BLaER1 (cell line): ENCODE data around the gene GPER1.

Source experiments
- H3K27ac ChIP-seq: shearing (Covaris generic); formaldehyde crosslinking; 2 replicates; pipeline ENCODE4 v1.8.1; 2022
- H3K27me3 ChIP-seq: shearing (Covaris generic); formaldehyde crosslinking; 2 replicates; pipeline ENCODE4 v1.8.1; 2022
- H3K36me3 ChIP-seq: shearing (Covaris generic); formaldehyde crosslinking; 2 replicates; pipeline ENCODE4 v1.8.1; 2022
- H3K4me1 ChIP-seq: shearing (Covaris generic); formaldehyde crosslinking; 2 replicates; pipeline ENCODE4 v1.8.1; 2022
- H3K4me2 ChIP-seq: shearing (Covaris generic); formaldehyde crosslinking; 2 replicates; pipeline ENCODE4 v1.8.1; 2022
- H3K4me3 ChIP-seq: shearing (Covaris generic); formaldehyde crosslinking; 2 replicates; pipeline ENCODE4 v1.8.1; 2022
- H3K9ac ChIP-seq: shearing (Covaris generic); formaldehyde crosslinking; 2 replicates; pipeline ENCODE4 v1.8.1; 2022
- H3K9me3 ChIP-seq: shearing (Covaris generic); formaldehyde crosslinking; 2 replicates; pipeline ENCODE4 v1.8.1; 2022
- H4K20me1 ChIP-seq: shearing (Covaris generic); formaldehyde crosslinking; 2 replicates; pipeline ENCODE4 v1.8.1; 2022
- Cebpa-rat ChIP-seq: shearing (Covaris generic); IDR thresholded peaks from 2 replicates; pipeline ENCODE4 v1.8.1; 2022

The GPER1 gene

GRCh38 chr7:1058311-1058710, 29.6 kb upstream of the GPER1 start:
- peaks cover 95% of the 10 kb centered on the region for H3K4me1 ChIP-seq
- no peaks in the 10 kb centered on the region for H3K9me3 ChIP-seq
- peaks cover 16% of the 10 kb centered on the region for H3K36me3 ChIP-seq
- peaks cover 60% of the 10 kb centered on the region for H4K20me1 ChIP-seq
- H3K27me3 ChIP-seq, result no peaks in the 10 kb centered on the region
- TF ChIP-seq Cebpa-rat, result no peak
- H3K27ac ChIP-seq, result peak overlapping the region; percentile 94
- peak overlapping the region; percentile 57; the same call in 1 of the 2 replicates for H3K9ac ChIP-seq
- peak overlapping the region; percentile 100 for H3K4me2 ChIP-seq
- peak overlapping the region; percentile 26; the same call in 1 of the 2 replicates for H3K4me3 ChIP-seq

DNA sequence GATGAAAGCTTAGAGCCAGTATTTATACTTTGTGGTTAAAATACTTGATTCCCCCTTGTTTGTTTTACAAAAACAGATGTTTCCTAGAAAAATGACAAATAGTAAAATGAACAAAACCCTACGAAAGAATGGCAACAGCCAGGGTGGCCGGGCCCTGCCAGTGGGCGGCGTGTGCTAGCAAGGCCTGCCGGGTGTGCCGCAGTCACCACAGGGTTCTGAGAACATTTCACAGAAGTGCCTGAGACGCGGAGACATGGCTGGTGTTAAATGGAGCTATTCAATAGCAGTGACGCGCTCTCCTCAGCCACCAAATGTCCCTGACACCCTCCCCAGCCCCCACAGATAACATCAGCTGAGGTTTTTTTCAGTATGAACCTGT, 29.1 kb upstream of the GPER1 start:
- Histone ChIP-seq H4K20me1 (peaks cover 65% of the 10 kb centered on the region), H3K27ac (peak overlapping the region; percentile 94), H3K4me1 (peaks cover 95% of the 10 kb centered on the region), H3K27me3 (no peaks in the 10 kb centered on the region), H3K4me2 (peak overlapping the region; percentile 100), H3K4me3 (no peak overlapping the region), H3K36me3 (peaks cover 16% of the 10 kb centered on the region), H3K9ac (0 out of 2 replicates have a peak overlapping the region, but pooled peaks have one; percentile 57), H3K9me3 (no peaks in the 10 kb centered on the region)
- no peak for TF ChIP-seq Cebpa-rat

DNA sequence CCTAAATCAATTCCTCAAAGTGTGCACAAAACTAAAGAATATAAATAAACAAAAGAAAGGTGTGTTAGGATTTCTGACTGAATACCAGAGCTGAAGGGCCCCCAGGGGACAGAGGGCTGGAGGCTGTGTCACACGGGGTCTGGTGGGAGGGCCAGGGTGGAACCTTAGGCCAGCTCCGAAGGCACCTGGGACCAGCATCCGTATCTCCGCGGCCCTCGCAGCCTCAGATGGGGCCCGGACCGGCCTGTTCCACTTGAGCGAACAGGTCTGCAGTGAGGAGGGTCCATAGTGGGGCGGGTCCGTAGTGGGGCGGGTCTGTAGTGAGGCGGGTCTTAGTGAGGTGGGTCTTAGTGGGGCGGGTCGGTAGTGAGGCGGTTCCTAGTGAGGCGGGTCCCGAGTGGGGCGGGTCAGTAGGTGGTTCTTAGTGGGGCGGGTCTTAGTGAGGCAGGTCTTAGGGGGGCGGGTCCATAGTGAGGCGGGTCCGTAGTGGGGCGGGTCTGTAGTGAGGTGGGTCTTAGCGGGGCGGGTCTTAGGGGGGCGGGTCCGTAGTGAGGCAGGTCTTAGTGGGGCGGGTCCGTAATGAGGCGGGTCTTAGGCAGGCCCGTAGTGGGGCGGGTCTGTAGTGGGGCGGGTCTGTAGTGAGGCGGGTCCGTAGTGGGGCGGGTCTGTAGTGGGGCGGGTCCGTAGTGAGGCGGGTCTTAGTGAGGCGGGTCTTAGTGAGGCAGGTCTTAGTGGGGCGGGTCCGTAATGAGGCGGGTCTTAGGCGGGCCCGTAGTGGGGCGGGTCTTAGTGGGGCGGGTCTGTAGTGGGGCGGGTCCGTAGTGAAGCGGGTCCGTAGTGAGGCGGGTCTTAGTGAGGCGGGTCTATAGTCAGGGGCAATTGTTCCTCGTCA, 28.5 kb upstream of the GPER1 start:
- H3K9me3 ChIP-seq, result no peaks in the 10 kb centered on the region
- TF ChIP-seq Cebpa-rat, result no peak
- peaks cover 71% of the 10 kb centered on the region for H4K20me1 ChIP-seq
- peaks cover 95% of the 10 kb centered on the region for H3K4me1 ChIP-seq
- peak overlapping the region; percentile 44; the same call in 1 of the 2 replicates for H3K4me3 ChIP-seq
- H3K36me3 ChIP-seq, result peaks cover 16% of the 10 kb centered on the region
- H3K27me3 ChIP-seq, result no peaks in the 10 kb centered on the region
- peak overlapping the region; percentile 100 for H3K4me2 ChIP-seq
- peak overlapping the region; percentile 94 for H3K27ac ChIP-seq
- no peak overlapping the region; the same call in 1 of the 2 replicates for H3K9ac ChIP-seq

- Histone ChIP-seq H3K9ac (peak overlapping the region; percentile 62), H3K9me3 (no peaks in the 10 kb centered on the region), H3K36me3 (peaks cover 16% of the 10 kb centered on the region), H4K20me1 (peaks cover 81% of the 10 kb centered on the region), H3K4me3 (peak overlapping the region; percentile 44; the same call in 1 of the 2 replicates), H3K27me3 (no peaks in the 10 kb centered on the region), H3K4me1 (peaks cover 95% of the 10 kb centered on the region), H3K27ac (peak overlapping the region; percentile 48), H3K4me2 (peak overlapping the region; percentile 89)
- TF ChIP-seq Cebpa-rat, result no peak
Measured at GRCh38 chr7:1060315-1061072, 27.4 kb upstream of the GPER1 start.

DNA sequence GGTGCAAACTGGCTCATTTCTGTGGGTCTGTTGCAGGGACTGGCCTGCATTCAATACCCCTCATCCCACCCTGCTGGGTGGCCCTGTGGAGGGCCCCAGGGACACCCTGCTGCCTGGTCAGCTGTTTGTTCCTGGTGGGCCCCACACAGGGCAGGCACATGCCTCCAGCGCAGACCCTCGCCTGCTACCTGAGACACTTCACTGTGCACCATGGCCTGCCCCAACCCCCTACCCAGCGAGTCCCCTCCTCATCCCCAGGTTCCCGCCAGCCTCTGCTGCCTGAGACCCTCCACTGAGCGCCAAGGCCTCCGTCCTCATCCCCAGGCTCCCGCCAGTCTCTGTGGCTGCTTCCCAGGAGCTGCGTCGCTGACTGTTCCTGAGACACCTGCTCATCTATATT, 26.7 kb upstream of the GPER1 start:
- Histone ChIP-seq H3K4me3 (peak overlapping the region; percentile 44; the same call in 1 of the 2 replicates), H4K20me1 (peaks cover 80% of the 10 kb centered on the region)

GRCh38 chr7:1062296-1063294, 25.3 kb upstream of the GPER1 start:
- Histone ChIP-seq H3K36me3 (peaks cover 10% of the 10 kb centered on the region), H3K4me1 (peaks cover 85% of the 10 kb centered on the region), H3K9me3 (no peaks in the 10 kb centered on the region), H3K27ac (0 out of 2 replicates have a peak overlapping the region, but pooled peaks have one; percentile 8), H3K9ac (peak overlapping the region; percentile 62; the same call in 1 of the 2 replicates), H4K20me1 (peaks cover 76% of the 10 kb centered on the region), H3K4me3 (no peak overlapping the region), H3K4me2 (peak overlapping the region; percentile 89), H3K27me3 (no peaks in the 10 kb centered on the region)
- TF ChIP-seq Cebpa-rat, result no peak

More for the DNA sequence above, 26.7 kb upstream of the GPER1 start:
- Histone ChIP-seq H3K27ac (no peak overlapping the region), H3K4me2 (peak overlapping the region; percentile 89), H3K27me3 (no peaks in the 10 kb centered on the region), H3K9ac (peak overlapping the region; percentile 62), H3K4me1 (peaks cover 95% of the 10 kb centered on the region), H3K36me3 (peaks cover 16% of the 10 kb centered on the region), H3K9me3 (no peaks in the 10 kb centered on the region)
- TF ChIP-seq Cebpa-rat, result no peak

DNA sequence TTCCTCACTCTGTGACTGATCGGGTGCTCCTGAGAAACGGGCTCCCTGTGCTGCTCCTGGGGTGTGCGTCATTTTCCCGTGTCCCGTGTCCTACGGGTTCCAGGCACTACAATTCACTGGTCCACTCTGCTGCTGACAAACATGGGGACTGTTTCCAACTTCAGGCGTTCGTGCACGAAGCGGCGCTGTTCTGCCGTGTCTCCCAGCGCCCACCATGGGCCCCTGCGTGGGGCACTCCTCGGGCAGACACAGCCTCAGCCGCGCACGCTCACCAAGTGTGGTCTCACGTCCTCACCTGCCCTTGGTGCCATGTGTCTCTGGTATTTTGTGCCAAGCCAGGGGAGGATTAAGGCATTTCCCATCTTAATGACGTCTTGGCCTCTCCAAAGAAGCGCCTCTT, 24.6 kb upstream of the GPER1 start:
- no peaks in the 10 kb centered on the region for H3K9me3 ChIP-seq
- H4K20me1 ChIP-seq, result peaks cover 68% of the 10 kb centered on the region
- no peak overlapping the region for H3K27ac ChIP-seq
- TF ChIP-seq Cebpa-rat, result no peak
- H3K27me3 ChIP-seq, result no peaks in the 10 kb centered on the region
- peak overlapping the region; percentile 89 for H3K4me2 ChIP-seq
- H3K36me3 ChIP-seq, result peaks cover 2% of the 10 kb centered on the region
- H3K4me3 ChIP-seq, result no peak overlapping the region
- peak overlapping the region; percentile 48; the same call in 1 of the 2 replicates for H3K9ac ChIP-seq
- H3K4me1 ChIP-seq, result peaks cover 77% of the 10 kb centered on the region

GRCh38 chr7:1064581-1064980, 23.3 kb upstream of the GPER1 start:
- Histone ChIP-seq H3K9ac (peak overlapping the region; percentile 42; the same call in 1 of the 2 replicates), H4K20me1 (peaks cover 58% of the 10 kb centered on the region), H3K9me3 (no peaks in the 10 kb centered on the region)

GRCh38 chr7:1065263-1065584, 22.7 kb upstream of the GPER1 start:
- H3K4me1 ChIP-seq, result peaks cover 63% of the 10 kb centered on the region
- no peaks in the 10 kb centered on the region for H3K36me3 ChIP-seq
- H3K4me2 ChIP-seq, result peak overlapping the region; percentile 89
- peaks cover 55% of the 10 kb centered on the region for H4K20me1 ChIP-seq
- H3K4me3 ChIP-seq, result peak overlapping the region; percentile 27; the same call in 1 of the 2 replicates
- H3K9ac ChIP-seq, result peak overlapping the region; percentile 42; the same call in 1 of the 2 replicates
- no peaks in the 10 kb centered on the region for H3K9me3 ChIP-seq
- H3K27me3 ChIP-seq, result no peaks in the 10 kb centered on the region
- H3K27ac ChIP-seq, result no peak overlapping the region
- no peak for TF ChIP-seq Cebpa-rat

More at GRCh38 chr7:1064581-1064980, 23.3 kb upstream of the GPER1 start:
- Histone ChIP-seq H3K4me1 (peaks cover 67% of the 10 kb centered on the region), H3K4me3 (no peak overlapping the region), H3K27ac (no peak overlapping the region), H3K4me2 (peak overlapping the region; percentile 89), H3K27me3 (no peaks in the 10 kb centered on the region), H3K36me3 (no peaks in the 10 kb centered on the region)
- no peak for TF ChIP-seq Cebpa-rat
